Astrocyte of the hippocampus (primary cell): ENCODE results near the gene UNC13D.
A peak's percentile ranks its signal among the peaks of the same experiment; 100 is the strongest.
"Not testable (repeated sequence)": the region's sequence is repeated elsewhere in the genome, so short reads cannot be mapped to it uniquely, and the experiment has no call there.

ENCODE experiments used
- DNase-seq: peaks from one replicate; pipeline ENCODE4 v3.0.0; 2011; ENCODE audit warnings: low read depth, low spot score

UNC13D gene

GRCh38 chr17:75803883-75804282 lies 40.3 kb downstream of the UNC13D start:
- no peak for DNase-seq

- DNase-seq = no peak
Measured at GRCh38 chr17:75799402-75799801, 44.8 kb downstream of the UNC13D start.

- no peak for DNase-seq
Measured at GRCh38 chr17:75795820-75796607, 48.2 kb downstream of the UNC13D start.

GRCh38 chr17:75793460-75793859 lies 50.7 kb downstream of the UNC13D start:
- DNase-seq = no peak

GRCh38 chr17:75791254-75791653 lies 53.0 kb downstream of the UNC13D start:
- no peak for DNase-seq

GRCh38 chr17:75785016-75785890 lies 59.0 kb downstream of the UNC13D start:
- peak; percentile 97 for DNase-seq

- DNase-seq = peak; percentile 99
Measured at GRCh38 chr17:75784473-75785015, 59.7 kb downstream of the UNC13D start, which contains the start of gene UNK. UNK (plus strand) TSS chr17:75784806; CDS start chr17:75784881, 75 bp downstream.

- no peak for DNase-seq
Measured at GRCh38 chr17:75783803-75784472, 60.3 kb downstream of the UNC13D start.

- peak; percentile 60 for DNase-seq
Measured at GRCh38 chr17:75783069-75783783, 61.0 kb downstream of the UNC13D start.

GRCh38 chr17:75779987-75780889 lies 64.0 kb downstream of the UNC13D start:
- no peak for DNase-seq

GRCh38 chr17:75779250-75779986 lies 64.8 kb downstream of the UNC13D start:
- DNase-seq = peak; percentile 100

- no peak for DNase-seq
Measured at GRCh38 chr17:75778861-75779249, 65.3 kb downstream of the UNC13D start.

GRCh38 chr17:75778066-75778860 lies 65.9 kb downstream of the UNC13D start:
- not testable (repeated sequence) for DNase-seq

- DNase-seq = no peak
Measured at GRCh38 chr17:75777296-75777922, 66.8 kb downstream of the UNC13D start.
